ENCODE measurements around the gene FAM228A.

- TF ChIP-seq CTCF (IDR thresholded peaks at IDR 0.05): no peak
- TF ChIP-seq POLR2AphosphoS5 (IDR thresholded peaks at IDR 0.05): no peak
These were observed 33.6 kb downstream of the FAM228A start for GRCh38 chr2:24208490-24208889.
